Motor neuron (in vitro differentiated cells): ENCODE measurements around the gene FAM174C. TPM values are rescaled to one million over a fixed set of nuclear protein-coding genes. Genes with fewer than 3 reads are reported as not detected.
A peak's percentile ranks its signal among the peaks of the same experiment; 100 is the strongest.
"Not testable (repeated sequence)": the region's sequence is repeated elsewhere in the genome, so short reads cannot be mapped to it uniquely, and the experiment has no call there.

Experiments
- ATAC-seq, 8 experiments: fragments of 200-7000 bp; cut with Tn5 transposase; replicated peaks in 6 of 8; 2 replicates each; pipeline ENCODE4 v1.8.0; 2021; ENCODE audit warnings: mild to moderate bottlenecking in 8 of 8, moderate library complexity in 8 of 8
- H3K27ac ChIP-seq, 2 donors: fragments of 250-450 bp; sonication (Bioruptor Pico); 2 replicates each; pipeline ENCODE4 v1.9.0; 2021; ENCODE audit warnings: antibody characterized with exemption in 2 of 2, mild to moderate bottlenecking in 2 of 2, moderate library complexity in 1 of 2
- H3K4me1 ChIP-seq, 2 donors: fragments of 250-450 bp; sonication (Bioruptor Pico); replicated peaks in 1 of 2; 2 replicates each; pipeline ENCODE4 v1.6.1; 2021; ENCODE audit warnings: antibody characterized with exemption in 2 of 2, mild to moderate bottlenecking in 2 of 2, moderate library complexity in 1 of 2
- H3K4me3 ChIP-seq, 5 donors: fragments of 250-450 bp; sonication (Bioruptor Pico); 2 replicates each; pipeline ENCODE4 v1.9.0; 2021; ENCODE audit warnings: antibody characterized with exemption in 5 of 5, mild to moderate bottlenecking in 5 of 5, moderate library complexity in 4 of 5
- WGBS, 10 experiments: fragments of 450-650 bp; shearing (Covaris generic); methylation state at CpG; one replicate each; pipeline ENCODE4 v1.0.0; 2022; 5-methylcytosine and 5-hydroxymethylcytosine counted together
- in situ Hi-C, 9 experiments: fragments of 400-800 bp; cut with MboI; loops; one replicate each; pipeline ENCODE4 v1.15.0; 2021; ENCODE audit warnings: low sequenced_read_pairs in 9 of 9, low pct_unique_long_range_greater_than_20kb in 2 of 9; ENCODE audit not compliant: unreplicated experiment in 9 of 9
- total RNA-seq, 8 experiments: library from RNA; unstranded; fragments of 300-600 nt; gene quantifications; 2 replicates each; pipeline versions ENCODE4 v1.2.3 to v1.2.4, GENCODE V29; 2022

Gene FAM174C
- total RNA-seq, 8 experiments from 2014 or later = 14.2 to 88.9 (median 25.3) TPM

DNA sequence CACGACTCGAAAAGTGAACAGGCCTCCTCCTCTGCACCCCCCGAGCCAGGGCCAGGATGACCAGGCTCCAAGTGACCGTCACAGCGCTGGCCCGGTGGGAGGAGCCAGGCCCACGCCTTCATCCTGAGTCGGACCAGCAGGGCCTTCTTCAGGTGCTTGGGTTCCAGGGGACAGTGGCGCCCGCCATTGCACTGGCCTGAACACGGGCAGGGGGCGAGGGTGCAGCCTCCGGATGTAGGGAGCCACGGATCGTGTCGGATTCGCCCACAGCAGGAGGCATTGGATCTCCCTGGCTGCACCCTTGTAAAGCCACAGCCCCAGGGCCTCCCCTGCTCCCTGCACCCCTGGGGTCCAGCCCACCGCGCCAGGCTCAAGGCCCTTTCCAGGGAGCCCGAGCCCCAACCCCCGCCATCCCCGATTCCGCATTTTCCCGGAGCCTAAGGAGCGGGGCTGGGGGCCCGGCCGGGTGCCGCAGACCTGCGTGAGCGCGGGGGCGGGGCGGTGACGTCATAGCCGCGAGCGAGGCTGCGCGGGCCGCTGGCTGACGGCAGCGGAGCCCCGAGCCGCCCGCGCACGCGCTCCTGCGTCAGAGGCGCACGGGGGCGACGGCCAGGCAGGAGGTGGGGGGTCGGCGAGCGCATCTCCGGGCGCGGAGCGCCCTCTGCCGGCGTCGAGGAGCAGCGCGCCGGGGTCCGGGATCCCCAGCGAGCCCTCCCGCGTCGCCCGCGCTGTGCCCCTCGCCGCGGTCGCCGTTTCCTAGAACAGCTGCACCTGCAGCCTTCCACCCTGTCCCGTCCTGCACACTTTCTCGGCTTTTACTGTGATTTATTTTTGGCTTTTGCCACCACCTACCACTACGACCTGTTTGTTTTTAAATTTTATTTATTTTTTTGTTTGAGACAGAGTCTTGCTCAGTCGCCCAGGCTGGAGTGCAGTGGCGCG, 35.3 kb upstream of the FAM174C start:
- peak; percentile 40 to 62 (median 47) for ATAC-seq
- H3K4me3 ChIP-seq = peak overlapping the region; percentile 20 to 35 (median 30)
- peak overlapping the region; percentile 90 for H3K27ac ChIP-seq
- in situ Hi-C loops = no loop called here
- WGBS, 10 experiments = 1 to 79% (median 12%) methylated on average over 2 to 29 of the region's 84 CpGs; no CpG with 5 or more reads in 6 of the 10 experiments
- H3K4me1 ChIP-seq = peaks cover 40 to 56% of the 10 kb centered on the region in 2 donors

DNA sequence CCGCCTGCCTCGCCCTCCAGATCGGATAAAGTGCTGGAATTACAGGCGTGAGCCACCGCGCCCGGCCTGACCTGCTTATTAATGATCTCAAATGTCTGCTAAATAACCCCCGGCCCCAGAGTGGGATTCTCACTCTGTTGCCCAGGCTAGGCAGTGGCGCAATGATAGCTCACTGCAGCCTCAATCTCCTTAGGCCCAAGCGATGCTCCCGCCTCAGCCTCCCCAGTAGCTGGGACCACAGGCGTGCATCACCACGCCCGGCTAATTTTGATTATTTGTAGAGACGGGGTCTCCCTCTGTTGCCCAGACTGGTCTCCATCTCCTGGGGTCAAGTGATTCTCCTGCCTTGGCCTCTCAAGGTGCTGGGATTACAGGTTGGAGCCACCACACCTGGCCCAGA, 34.4 kb upstream of the FAM174C start:
- ATAC-seq = no peak
- H3K4me1 ChIP-seq = peaks cover 37 to 56% of the 10 kb centered on the region in 2 donors

DNA sequence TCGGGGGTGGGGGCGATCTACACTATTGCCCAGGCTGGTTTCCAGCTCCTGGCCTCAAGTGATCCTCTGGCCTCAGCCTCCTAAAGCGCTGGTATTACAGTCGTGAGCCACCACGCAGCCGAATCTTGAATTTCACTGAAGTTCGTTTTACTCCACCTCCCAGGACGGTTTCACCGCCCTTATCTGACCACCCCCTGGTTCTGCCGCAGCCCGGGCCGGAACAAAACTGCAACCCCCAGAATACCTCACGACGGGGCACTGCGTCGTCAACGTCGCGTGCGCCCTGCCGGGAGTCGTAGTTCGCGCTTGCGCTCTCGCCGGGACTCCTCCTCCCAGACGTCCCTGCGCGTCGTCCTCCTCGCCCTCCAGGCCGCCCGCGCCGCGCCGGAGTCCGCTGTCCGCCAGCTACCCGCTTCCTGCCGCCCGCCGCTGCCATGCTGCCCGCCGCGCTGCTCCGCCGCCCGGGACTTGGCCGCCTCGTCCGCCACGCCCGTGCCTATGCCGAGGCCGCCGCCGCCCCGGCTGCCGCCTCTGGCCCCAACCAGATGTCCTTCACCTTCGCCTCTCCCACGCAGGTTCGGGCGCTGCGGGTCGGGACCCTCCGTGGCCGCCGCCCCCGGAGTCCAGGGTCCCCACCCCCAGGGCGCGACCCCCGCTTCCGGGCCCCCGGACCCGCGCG, 33.8 kb upstream of the FAM174C start, which contains the start of gene ATP5F1D:
TSS of gene ATP5F1D (plus strand) at position 335 of the 679 bp plus-strand sequence. CDS start at position 435, 100 bp downstream.
- Histone ChIP-seq H3K4me1 (peaks cover 32 to 59% of the 10 kb centered on the region in 2 donors), H3K4me3 (peak within 1 kb of the TSS; percentile 73 to 97 (median 96)), H3K27ac (peak within 1 kb of the TSS; percentile 58 to 65)
- in situ Hi-C loops = no loop called here
- WGBS, 10 experiments = 0 to 17% (median 1%) methylated on average over 2 to 23 of the region's 79 CpGs; no CpG with 5 or more reads in 3 of the 10 experiments
- ATAC-seq = peak; percentile 34 to 71 (median 44)

More for the DNA sequence above, 34.4 kb upstream of the FAM174C start:
- H3K27ac ChIP-seq = no peak overlapping the region
- in situ Hi-C loops = no loop called here
- peak overlapping the region in 2 of 5 donors; percentile 96 to 97 for H3K4me3 ChIP-seq
- 20 to 100% (median 80%) methylated on average over 1 to 3 of the region's 15 CpGs; no CpG with 5 or more reads in 6 of the 10 experiments for WGBS, 10 experiments

DNA sequence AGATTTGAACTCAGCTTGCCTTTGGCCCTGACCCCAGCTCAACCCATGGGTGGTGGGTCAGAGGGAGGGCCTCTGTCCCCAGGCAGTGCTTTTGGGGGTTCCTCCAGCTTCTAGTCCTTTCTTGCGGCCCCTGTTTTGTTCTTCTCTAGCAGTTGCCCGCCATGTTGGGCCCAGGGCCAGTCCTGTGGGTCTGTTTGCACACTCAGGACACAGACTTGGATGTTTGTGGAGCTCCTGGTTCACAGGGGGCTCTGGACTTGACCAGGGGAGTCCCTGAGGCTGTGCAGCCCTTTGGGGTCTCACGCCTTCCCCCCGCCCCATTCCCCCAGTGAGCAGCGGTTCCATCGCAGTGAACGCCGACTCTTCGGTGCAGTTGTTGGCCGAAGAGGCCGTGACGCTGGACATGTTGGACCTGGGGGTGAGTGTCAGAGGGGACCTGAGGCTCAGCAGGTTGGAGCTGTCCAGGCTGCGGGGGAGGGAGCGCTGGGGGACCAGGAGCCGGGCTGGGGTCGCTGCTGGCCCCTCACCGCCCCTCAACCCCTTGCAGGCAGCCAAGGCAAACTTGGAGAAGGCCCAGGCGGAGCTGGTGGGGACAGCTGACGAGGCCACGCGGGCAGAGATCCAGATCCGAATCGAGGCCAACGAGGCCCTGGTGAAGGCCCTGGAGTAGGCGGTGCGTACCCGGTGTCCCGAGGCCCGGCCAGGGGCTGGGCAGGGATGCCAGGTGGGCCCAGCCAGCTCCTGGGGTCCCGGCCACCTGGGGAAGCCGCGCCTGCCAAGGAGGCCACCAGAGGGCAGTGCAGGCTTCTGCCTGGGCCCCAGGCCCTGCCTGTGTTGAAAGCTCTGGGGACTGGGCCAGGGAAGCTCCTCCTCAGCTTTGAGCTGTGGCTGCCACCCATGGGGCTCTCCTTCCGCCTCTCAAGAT, 31.3 kb upstream of the FAM174C start:
- peak; percentile 1 to 33 (median 20) for ATAC-seq
- peaks cover 27 to 57% of the 10 kb centered on the region in 2 donors for H3K4me1 ChIP-seq
- WGBS, 10 experiments = 0 to 100% (median 56%) methylated on average over 1 to 12 of the region's 33 CpGs; no CpG with 5 or more reads in 5 of the 10 experiments
- peak overlapping the region; percentile 57 to 64 for H3K27ac ChIP-seq
- peak overlapping the region in 4 of 5 donors; percentile 1 to 2 (median 1) for H3K4me3 ChIP-seq
- in situ Hi-C loops = no loop called here

DNA sequence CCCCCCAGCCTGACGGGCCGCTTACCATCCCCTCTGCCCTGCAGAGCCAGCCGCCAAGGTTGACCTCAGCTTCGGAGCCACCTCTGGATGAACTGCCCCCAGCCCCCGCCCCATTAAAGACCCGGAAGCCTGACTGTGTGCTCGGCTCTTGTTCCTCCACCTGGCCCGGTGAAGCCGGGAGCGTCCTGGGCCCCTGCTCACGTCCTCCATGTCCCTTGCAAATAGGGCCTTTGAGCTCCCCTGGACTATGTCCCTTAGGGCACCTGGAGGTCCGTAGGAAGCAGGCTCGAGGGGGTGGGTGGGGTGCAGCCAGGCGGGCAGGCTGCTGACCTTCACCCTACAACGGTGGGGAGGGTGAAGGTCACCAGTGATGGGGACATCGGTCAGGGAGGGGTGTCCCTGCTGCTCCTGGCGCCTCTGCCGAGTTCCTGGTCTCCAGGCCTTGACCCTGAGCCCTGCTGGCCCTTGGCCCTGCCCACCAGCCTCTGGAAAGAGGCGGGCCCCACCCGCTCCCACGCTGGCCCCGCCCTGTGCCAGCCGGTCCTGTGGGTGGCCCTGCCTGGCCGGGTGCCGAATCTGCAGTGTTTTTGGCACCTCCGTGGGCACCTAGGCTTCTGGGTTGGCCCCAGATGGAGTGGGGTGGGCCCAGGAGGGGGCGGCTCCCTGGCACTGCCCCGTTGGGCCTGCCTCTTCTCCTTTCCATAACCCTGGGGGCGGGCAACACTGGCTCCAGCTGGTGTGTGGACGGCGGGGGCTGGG, 30.5 kb upstream of the FAM174C start:
- in situ Hi-C loops = no loop called here
- ATAC-seq = no peak
- no CpG with 5 or more reads among the region's 31 CpGs for WGBS, 10 experiments
- Histone ChIP-seq H3K4me1 (peaks cover 20 to 50% of the 10 kb centered on the region in 2 donors), H3K4me3 (peak overlapping the region in 4 of 5 donors; percentile 1 to 2 (median 1)), H3K27ac (peak overlapping the region; percentile 57 to 64)

DNA sequence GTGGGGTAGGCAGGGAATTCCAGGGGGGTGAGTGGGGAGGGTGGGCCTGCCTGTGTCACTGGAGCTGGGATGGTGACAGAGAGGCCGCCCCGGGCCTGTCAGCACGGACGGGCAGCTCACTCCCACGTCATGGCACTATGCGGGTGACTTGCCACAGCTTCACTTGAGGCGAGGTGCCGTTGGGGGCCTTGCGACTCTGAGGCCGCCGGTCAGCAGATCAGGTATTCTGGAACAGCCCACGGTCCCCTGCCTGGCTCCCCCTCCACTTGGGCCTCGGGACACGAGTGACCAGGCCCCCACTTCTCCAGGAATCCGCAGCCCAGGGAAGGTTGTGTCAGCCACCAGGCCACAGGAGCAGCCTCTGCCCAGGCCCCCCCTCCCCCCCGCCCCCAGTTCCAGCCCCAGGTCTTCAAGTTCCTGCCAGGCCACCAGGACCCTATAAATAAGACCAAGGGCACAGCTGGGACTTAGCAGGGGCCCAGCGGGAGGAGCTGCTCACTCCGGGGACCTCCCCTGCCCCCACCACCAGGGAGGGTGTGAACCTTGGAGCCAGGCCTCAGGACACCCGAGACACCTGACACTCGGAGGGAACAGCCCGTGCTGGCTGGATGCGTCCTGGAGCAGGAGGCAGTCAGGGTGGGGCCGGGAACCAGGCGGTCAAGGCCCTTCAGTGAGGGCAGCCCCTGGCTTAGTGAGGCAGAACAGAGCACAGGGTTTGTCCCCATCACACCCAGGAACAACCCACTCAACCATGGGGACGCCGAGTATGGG, 29.7 kb upstream of the FAM174C start:
- H3K4me1 ChIP-seq = peaks cover 19 to 46% of the 10 kb centered on the region in 2 donors
- peak overlapping the region in 1 of 2 donors; percentile 16 for H3K27ac ChIP-seq

DNA sequence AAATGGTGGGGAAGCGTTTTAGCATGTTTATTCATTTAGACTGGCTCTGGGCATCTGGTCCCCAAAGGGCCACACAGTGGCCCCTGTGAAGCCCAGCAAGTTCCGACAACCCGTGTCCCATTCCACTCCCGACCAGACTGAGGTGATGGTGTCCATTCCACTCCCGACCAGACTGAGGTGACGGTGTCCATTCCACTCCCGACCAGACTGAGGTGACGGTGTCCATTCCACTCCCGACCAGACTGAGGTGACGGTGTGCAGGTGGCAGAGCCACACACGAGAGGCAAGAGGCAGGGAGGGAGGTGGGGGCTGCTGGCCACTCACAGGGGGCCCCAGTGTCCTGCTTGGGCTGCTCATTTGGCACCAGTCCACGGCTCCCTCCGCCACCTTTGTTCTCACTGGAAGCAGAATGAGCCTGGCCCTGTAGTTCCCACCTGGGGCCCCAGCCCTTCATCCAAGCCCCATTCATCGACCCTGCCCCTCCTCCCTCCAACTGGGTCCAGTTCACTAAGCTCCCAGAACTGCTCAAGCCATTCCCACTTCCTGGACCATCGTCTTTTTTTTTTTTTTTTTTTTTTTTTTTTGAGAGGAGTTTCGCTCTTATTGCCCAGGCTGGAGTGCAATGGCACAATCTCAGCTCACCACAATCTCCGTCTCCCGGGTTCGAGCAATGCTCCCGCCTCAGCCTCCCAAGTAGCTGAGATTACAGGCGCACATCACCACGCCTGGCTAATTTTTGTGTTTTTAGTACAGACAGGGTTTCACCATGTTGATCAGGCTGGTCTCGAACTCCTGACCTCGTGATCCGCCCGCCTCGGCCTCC, 28.9 kb upstream of the FAM174C start:
- in situ Hi-C loops, H3K4me3 ChIP-seq: not testable (repeated sequence)
- ATAC-seq = peak in 2 of 8 experiments; percentile 0 to 2
- 81 to 96% (median 94%) methylated on average over 3 to 11 of the region's 27 CpGs; no CpG with 5 or more reads in 4 of the 10 experiments for whole genome bisulfite sequencing, 10 experiments
- Histone ChIP-seq H3K27ac (peak overlapping the region in 1 of 2 donors; percentile 16), H3K4me1 (peaks cover 15 to 43% of the 10 kb centered on the region in 2 donors)

More for the DNA sequence above, 29.7 kb upstream of the FAM174C start:
- 80% methylated on average over 1 of the region's 26 CpGs; no CpG with 5 or more reads in 9 of the 10 experiments for WGBS, 10 experiments
- in situ Hi-C loops = no loop called here
- ATAC-seq = peak in 2 of 8 experiments; percentile 0
- no peak overlapping the region for H3K4me3 ChIP-seq

DNA sequence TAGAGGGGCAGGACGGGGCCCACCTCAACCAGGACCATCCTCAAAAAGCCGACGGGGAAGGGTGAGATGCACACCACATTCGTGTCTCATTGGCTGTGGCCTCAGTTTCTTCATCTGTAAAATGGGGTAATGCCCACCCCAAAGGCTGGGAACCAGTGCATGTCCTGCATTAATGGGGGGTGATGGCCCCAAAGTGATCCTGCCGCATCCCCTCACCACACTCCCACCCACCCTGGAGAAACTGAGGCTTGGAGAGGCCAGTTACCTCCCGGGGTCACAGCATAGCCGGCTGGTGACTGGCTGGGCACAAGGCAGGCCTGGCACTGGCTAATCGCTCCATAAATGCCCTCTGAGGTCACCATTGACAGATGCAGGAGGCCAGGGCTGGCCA, 27.6 kb upstream of the FAM174C start:
- peak overlapping the region; percentile 98 for H3K27ac ChIP-seq
- 100% methylated on average over 1 of the region's 8 CpGs; no CpG with 5 or more reads in 7 of the 10 experiments for whole genome bisulfite sequencing, 10 experiments
- H3K4me3 ChIP-seq = peak overlapping the region; percentile 56 to 93 (median 65)
- in situ Hi-C loops = no loop called here
- no peak for ATAC-seq
- H3K4me1 ChIP-seq = peaks cover 21 to 39% of the 10 kb centered on the region in 2 donors

DNA sequence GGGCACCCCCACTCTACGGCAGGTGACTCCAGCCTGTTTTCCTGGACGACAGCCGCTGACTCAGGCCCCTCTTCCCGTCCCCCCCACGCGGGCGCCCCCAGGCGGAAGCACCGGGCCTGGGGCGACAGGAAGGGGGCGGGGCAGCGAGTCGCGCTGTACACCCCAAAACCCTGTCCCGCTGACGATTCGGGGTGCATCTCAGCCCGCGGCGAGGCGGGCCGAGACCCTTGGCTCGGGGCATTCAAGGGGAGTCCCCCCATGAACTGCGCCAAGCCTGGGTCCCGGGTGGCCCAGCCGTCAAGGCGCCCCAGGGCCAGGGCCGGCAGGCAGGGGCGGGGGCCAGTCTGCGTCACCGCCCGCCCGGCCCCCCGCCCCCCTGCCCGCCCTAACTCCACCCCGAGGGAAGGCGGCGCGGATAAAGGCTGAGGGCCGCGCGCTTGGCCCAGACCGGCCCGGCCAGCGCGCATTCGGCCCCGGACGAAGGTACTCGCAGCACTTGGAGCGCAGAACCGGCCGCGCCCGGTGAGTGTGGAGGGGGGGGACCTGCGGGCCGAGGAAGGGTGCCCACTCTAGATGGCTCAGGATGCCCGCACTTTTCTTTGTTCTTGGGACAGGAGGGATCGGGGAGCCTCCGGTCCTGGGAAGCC, 27.1 kb upstream of the FAM174C start, which contains the start of gene MIDN:
TSS of gene MIDN (plus strand) at position 445 of the 647 bp plus-strand sequence. CDS start 1,714 bp downstream, outside the sequence.
- peak; percentile 1 to 31 (median 6) for ATAC-seq
- WGBS, 10 experiments = no CpG with 5 or more reads among the region's 60 CpGs
- peak within 1 kb of the TSS; percentile 98 for H3K27ac ChIP-seq
- peaks cover 26 to 44% of the 10 kb centered on the region in 2 donors for H3K4me1 ChIP-seq
- in situ Hi-C loops = no loop called here
- H3K4me3 ChIP-seq = peak within 1 kb of the TSS; percentile 56 to 93 (median 65)

DNA sequence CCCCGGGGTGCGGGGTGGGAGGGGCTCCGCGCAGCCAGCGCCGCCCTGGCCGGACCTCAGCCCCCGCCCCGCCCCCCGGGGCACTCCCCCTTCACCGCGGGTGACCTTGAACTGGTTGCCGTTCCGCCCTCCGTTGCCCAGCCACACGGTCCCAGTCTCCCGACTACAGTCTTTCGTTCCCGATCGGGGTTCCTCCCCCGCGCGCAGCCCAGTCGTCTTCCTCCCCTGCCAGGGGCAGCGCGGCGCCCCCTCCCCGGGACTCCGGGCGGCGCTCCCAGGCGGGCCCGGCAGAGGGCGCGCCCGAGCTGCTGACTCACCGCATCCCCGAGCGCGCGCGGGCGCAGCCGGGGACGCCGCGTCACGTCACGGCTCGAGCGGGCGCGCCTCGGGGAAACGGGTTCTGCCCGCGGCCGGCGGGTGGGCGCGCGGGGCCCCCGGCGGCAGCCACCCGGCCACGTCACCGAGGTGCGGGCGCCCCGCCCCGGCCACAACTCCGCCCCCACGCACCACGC, 26.5 kb upstream of the FAM174C start:
- Histone ChIP-seq H3K27ac (peak overlapping the region; percentile 98), H3K4me3 (peak overlapping the region; percentile 56 to 93 (median 65)), H3K4me1 (peaks cover 30 to 49% of the 10 kb centered on the region in 2 donors)
- in situ Hi-C loops = no loop called here
- no CpG with 5 or more reads among the region's 74 CpGs for whole genome bisulfite sequencing, 10 experiments
- ATAC-seq = peak; percentile 1 to 21 (median 6)
